Gastroesophageal sphincter (tissue), 4 donors: Measurements from ENCODE around the gene RMND1. TPM values are rescaled to one million over a fixed set of nuclear protein-coding genes. Genes with fewer than 3 reads are reported as not detected.

ENCODE experiments used
- ATAC-seq: fragments of 150-250 bp; one replicate; pipeline ENCODE4 v1.9.1; 2016; ENCODE audit warnings: mild to moderate bottlenecking, moderate library complexity
- H3K27ac ChIP-seq, 4 donors: fragments of 200-600 bp; sonication (generic) in 3 of 4; 1 replicate in 3 of 4; 2 replicates in 1 of 4; pipeline ENCODE4 v1.5.1; 2016 to 2019
- H3K27me3 ChIP-seq: fragments of 200-600 bp; sonication (generic); one replicate; pipeline ENCODE4 v1.5.1; 2019
- H3K36me3 ChIP-seq, 2 donors: fragments of 200-600 bp; sonication (generic); one replicate each; pipeline ENCODE4 v1.5.1; 2019; ENCODE audit warnings: control low read depth in 1 of 2
- H3K4me1 ChIP-seq, 3 donors: fragments of 200-600 bp; sonication (generic); 1 replicate in 2 of 3; 2 replicates in 1 of 3; pipeline ENCODE4 v1.5.1; 2016 to 2019; ENCODE audit warnings: control low read depth in 2 of 3
- H3K4me3 ChIP-seq, 2 donors: fragments of 200-600 bp; sonication (generic); one replicate each; pipeline ENCODE4 v1.5.1; 2019; ENCODE audit warnings: mild to moderate bottlenecking in 1 of 2, moderate library complexity in 1 of 2
- H3K9me3 ChIP-seq, 3 donors: fragments of 200-600 bp; sonication (generic); one replicate each; pipeline ENCODE4 v1.5.1; 2017 to 2019; ENCODE audit warnings: control low read depth in 2 of 3
- EP300 ChIP-seq: sonication (generic); formaldehyde crosslinking; IDR thresholded peaks from one replicate; pipeline ENCODE4 v1.6.1; 2017; ENCODE audit warnings: antibody characterized with exemption, mild to moderate bottlenecking
- POLR2A ChIP-seq, 2 donors: fragments of 450-650 bp; IDR thresholded peaks; one replicate each; pipeline ENCODE4 v1.6.1; 2017; ENCODE audit warnings: antibody characterized with exemption in 2 of 2, mild to moderate bottlenecking in 2 of 2, moderate library complexity in 1 of 2
- POLR2AphosphoS5 ChIP-seq: sonication (generic); formaldehyde crosslinking; IDR thresholded peaks from one replicate; pipeline ENCODE4 v1.6.1; 2017; ENCODE audit warnings: antibody characterized with exemption
- WGBS, 2 donors: methylation state at CpG; one replicate each; pipeline ENCODE4 v1.1.5; 2018; ENCODE audit warnings: low coverage in 1 of 2; 5-methylcytosine and 5-hydroxymethylcytosine counted together
- total RNA-seq, 4 donors: library from RNA; depleted of rRNA; stranded (reverse); fragments of >200 nt; gene quantifications; one replicate each; pipeline ENCODE4 v1.1.0, GENCODE V29; 2016
- TF ChIP-seq, protein P1 (sequence below), 4 experiments: fragments of 200-600 bp in 2 of 4; fragments of 450-650 bp in 2 of 4; sonication (generic) in 1 of 4; IDR thresholded peaks; one replicate each; pipeline ENCODE4 v1.5.1; 2017 to 2019; ENCODE audit warnings: antibody characterized with exemption in 4 of 4, mild to moderate bottlenecking in 2 of 4, moderate library complexity in 2 of 4

RMND1 gene
- total RNA-seq, 4 donors from 2014 or later: 13.2 to 17.8 (median 14.1) TPM

DNA sequence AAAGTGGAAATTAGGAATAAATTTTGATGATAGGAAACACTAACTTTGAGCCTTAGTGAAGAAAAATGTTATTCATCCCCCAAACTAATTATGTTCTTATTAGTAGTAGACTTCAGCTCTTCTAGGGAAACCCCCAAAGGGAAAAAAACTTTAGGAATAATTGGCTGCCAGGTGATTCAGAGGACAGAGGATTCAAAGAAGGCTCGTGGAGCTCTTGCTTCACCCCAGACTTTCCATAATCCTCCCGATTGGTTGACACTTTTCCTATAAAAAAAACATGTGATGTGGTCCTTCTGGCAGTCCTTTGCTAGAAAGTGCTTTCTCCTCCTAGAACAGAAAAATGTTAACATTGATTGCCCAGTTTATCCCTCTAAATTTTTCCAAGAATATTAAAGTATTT is 36.3 kb upstream of the RMND1 start:
- no peak overlapping the region for H3K27ac ChIP-seq

DNA sequence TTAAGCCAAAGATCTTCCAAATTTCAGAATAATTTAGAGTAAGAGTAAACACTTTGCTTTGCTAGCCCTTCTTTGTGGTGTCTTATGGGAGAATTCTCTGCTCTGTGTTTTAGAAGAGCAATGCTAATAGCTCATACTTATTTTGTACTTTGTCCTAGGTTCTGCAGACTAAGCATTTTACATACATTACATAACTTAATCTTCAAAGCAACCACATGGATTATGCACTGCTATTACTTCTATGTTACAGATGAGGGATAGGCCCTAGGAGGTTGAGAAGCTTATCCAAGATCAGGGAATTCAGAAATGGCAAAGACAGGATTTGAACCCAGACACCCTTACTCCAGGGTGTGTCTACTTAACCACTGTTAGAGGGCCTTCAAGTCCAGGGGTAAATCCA is 32.1 kb upstream of the RMND1 start:
- TF ChIP-seq, protein P1, sequence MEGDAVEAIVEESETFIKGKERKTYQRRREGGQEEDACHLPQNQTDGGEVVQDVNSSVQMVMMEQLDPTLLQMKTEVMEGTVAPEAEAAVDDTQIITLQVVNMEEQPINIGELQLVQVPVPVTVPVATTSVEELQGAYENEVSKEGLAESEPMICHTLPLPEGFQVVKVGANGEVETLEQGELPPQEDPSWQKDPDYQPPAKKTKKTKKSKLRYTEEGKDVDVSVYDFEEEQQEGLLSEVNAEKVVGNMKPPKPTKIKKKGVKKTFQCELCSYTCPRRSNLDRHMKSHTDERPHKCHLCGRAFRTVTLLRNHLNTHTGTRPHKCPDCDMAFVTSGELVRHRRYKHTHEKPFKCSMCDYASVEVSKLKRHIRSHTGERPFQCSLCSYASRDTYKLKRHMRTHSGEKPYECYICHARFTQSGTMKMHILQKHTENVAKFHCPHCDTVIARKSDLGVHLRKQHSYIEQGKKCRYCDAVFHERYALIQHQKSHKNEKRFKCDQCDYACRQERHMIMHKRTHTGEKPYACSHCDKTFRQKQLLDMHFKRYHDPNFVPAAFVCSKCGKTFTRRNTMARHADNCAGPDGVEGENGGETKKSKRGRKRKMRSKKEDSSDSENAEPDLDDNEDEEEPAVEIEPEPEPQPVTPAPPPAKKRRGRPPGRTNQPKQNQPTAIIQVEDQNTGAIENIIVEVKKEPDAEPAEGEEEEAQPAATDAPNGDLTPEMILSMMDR (IDR thresholded peaks at IDR 0.05): no peak
- TF ChIP-seq EP300 (no peak), POLR2AphosphoS5 (no peak), POLR2A (IDR thresholded peaks at IDR 0.05) (no peak)
- Histone ChIP-seq H3K36me3 (no peaks in the 10 kb centered on the region), H3K27me3 (no peaks in the 10 kb centered on the region), H3K27ac (no peak overlapping the region), H3K4me3 (no peak overlapping the region), H3K4me1 (no peaks in the 10 kb centered on the region), H3K9me3 (no peaks in the 10 kb centered on the region)
- ATAC-seq: no peak

More for the DNA sequence above, 36.3 kb upstream of the RMND1 start:
- H3K4me3 ChIP-seq: no peak overlapping the region
- WGBS, 2 donors: 30 to 36% methylated on average over 2 of the region's 2 CpGs
- no peak for ATAC-seq
- H3K9me3 ChIP-seq: no peaks in the 10 kb centered on the region
- TF ChIP-seq POLR2A (IDR thresholded peaks at IDR 0.05): no peak
- H3K36me3 ChIP-seq: no peaks in the 10 kb centered on the region
- H3K4me1 ChIP-seq: peaks cover 0 to 1% (median 0%) of the 10 kb centered on the region in 3 donors
- H3K27me3 ChIP-seq: peaks cover 22% of the 10 kb centered on the region

DNA sequence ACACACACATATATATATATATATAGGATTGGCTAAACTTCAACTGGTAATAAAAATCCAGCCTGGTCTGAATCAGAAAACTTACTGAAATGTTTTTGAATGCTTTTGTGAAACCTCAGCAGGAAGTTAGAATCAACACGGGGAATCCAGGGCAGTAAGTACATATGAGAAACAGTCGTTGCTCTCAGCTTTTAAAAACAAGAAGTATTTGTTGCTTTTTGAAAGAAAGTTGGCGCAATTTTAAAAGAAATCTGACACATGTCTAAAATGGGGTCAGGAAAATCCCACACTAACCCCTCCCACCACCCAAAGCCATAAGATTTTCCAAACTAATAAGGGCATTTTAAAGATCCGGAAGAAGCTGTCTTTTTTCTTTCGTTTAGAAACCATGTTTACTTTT is 30.4 kb upstream of the RMND1 start:
- H3K4me3 ChIP-seq: no peak overlapping the region
- no peaks in the 10 kb centered on the region for H3K9me3 ChIP-seq
- TF ChIP-seq POLR2AphosphoS5 (no peak), EP300 (no peak), POLR2A (IDR thresholded peaks at IDR 0.05) (no peak)
- TF ChIP-seq, protein P1 (IDR thresholded peaks at IDR 0.05): no peak
- WGBS, 2 donors: 24 to 42% methylated on average over 5 of the region's 5 CpGs
- no peaks in the 10 kb centered on the region for H3K27me3 ChIP-seq
- no peaks in the 10 kb centered on the region for H3K4me1 ChIP-seq
- H3K27ac ChIP-seq: no peak overlapping the region
- no peaks in the 10 kb centered on the region for H3K36me3 ChIP-seq
- ATAC-seq: no peak

DNA sequence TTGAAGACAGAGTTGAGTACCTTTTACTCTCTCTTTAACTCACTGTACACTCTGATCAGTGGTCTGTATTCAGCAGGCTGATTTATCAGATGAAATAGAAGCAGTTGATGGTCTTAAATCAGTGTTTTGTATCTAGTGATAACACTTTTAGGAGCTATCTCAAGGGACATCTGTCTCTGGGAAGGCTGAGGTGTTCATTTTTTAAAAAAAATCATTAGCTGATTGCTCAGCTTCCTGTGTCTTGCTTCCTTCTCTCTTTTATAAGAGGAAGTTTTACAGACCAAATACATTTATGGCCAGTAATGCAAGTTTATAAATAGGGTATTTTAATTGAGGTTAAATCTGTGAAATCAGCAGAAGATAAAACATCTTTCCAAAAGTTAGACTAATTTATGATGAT is 29.9 kb upstream of the RMND1 start:
- H3K4me1 ChIP-seq: no peaks in the 10 kb centered on the region
- ATAC-seq: no peak
- no peak for TF ChIP-seq EP300
- TF ChIP-seq POLR2A (IDR thresholded peaks at IDR 0.05): no peak
- TF ChIP-seq, protein P1 (IDR thresholded peaks at IDR 0.05): no peak
- TF ChIP-seq POLR2AphosphoS5: no peak
- no peak overlapping the region for H3K27ac ChIP-seq
- no peaks in the 10 kb centered on the region for H3K27me3 ChIP-seq
- H3K4me3 ChIP-seq: no peak overlapping the region
- no peaks in the 10 kb centered on the region for H3K36me3 ChIP-seq
- no peaks in the 10 kb centered on the region for H3K9me3 ChIP-seq

DNA sequence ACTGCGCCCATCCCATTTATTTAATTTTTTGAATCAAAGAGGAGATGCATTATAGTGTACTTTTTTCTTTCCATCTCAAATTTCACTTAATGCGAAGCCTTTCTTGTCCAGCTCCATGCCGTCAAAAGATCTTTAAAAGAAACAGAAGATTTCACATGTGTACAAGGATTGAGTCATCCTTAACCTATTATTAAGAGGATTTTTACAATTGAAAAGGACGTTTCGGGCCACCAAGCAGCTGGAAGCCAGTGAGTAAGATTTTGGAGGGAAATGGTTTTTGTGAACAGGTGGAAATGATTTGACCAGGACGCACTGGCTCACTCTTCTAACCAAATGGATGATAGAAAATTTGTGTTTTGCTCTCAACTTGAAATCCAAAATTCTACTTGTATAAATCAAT is 26.7 kb upstream of the RMND1 start:
- Histone ChIP-seq H3K36me3 (no peaks in the 10 kb centered on the region), H3K4me1 (peaks cover 0 to 9% (median 0%) of the 10 kb centered on the region in 3 donors), H3K9me3 (no peaks in the 10 kb centered on the region), H3K27me3 (no peaks in the 10 kb centered on the region), H3K4me3 (no peak overlapping the region), H3K27ac (no peak overlapping the region)
- ATAC-seq: no peak
- TF ChIP-seq POLR2A (IDR thresholded peaks at IDR 0.05) (no peak), EP300 (no peak), POLR2AphosphoS5 (no peak)
- TF ChIP-seq, protein P1 (IDR thresholded peaks at IDR 0.05): no peak
- 70 to 81% methylated on average over 4 to 6 of the region's 6 CpGs for WGBS, 2 donors

DNA sequence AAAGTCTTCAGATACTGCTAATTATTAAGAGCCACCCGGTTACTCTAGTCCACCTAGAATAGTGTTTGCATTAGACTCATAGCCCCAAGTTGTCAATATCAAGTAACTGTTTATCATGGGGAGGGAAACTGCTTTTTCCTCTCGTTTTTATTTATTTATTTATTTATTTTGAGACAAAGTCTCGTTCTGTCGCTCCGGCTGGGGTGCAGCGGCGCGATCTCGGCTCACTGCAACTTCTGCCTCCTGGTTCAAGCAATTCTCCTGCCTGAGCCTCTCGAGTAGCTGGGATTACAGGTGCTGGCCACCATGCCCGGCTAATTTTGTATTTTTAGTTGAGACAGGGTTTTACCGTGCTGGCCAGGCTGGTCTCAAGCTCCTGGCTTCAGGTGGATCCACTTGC is 25.8 kb upstream of the RMND1 start:
- Histone ChIP-seq H3K4me3 (no peak overlapping the region), H3K36me3 (no peaks in the 10 kb centered on the region), H3K4me1 (peaks cover 0 to 9% (median 0%) of the 10 kb centered on the region in 3 donors), H3K27ac (no peak overlapping the region), H3K27me3 (no peaks in the 10 kb centered on the region), H3K9me3 (no peaks in the 10 kb centered on the region)
- 84 to 87% methylated on average over 3 to 5 of the region's 12 CpGs for WGBS, 2 donors
- ATAC-seq: no peak
- TF ChIP-seq POLR2AphosphoS5 (no peak), POLR2A (IDR thresholded peaks at IDR 0.05) (no peak), EP300 (no peak)
- TF ChIP-seq, protein P1 (IDR thresholded peaks at IDR 0.05): no peak
